Neural progenitor cell (in vitro differentiated cells): ENCODE results near the gene ITGA8. TPM values are rescaled to one million over a fixed set of nuclear protein-coding genes. Genes with fewer than 3 reads are reported as not detected.

ENCODE experiments used
- DNase-seq: peaks from one replicate; pipeline ENCODE4 v3.0.0-alpha.2; 2016; ENCODE audit warnings: low spot score
- H2AFZ ChIP-seq: fragments of 200-600 bp; sonication (generic); replicated peaks from 2 replicates; pipeline ENCODE4 v1.6.1; 2016; ENCODE audit warnings: antibody characterized with exemption
- H3F3A ChIP-seq: fragments of 200-600 bp; sonication (generic); 2 replicates; pipeline ENCODE4 v1.6.1; 2016; ENCODE audit warnings: antibody characterized with exemption, low read depth
- H3K27ac ChIP-seq: fragments of 200-600 bp; sonication (generic); 2 replicates; pipeline ENCODE4 v1.5.1; 2016; ENCODE audit warnings: mild to moderate bottlenecking
- H3K27me3 ChIP-seq: fragments of 200-600 bp; sonication (generic); 2 replicates; pipeline ENCODE4 v1.6.1; 2016; ENCODE audit warnings: mild to moderate bottlenecking, moderate library complexity
- H3K36me3 ChIP-seq: fragments of 200-600 bp; sonication (generic); 2 replicates; pipeline ENCODE4 v1.5.1; 2016
- H3K4me1 ChIP-seq: fragments of 200-600 bp; sonication (generic); 2 replicates; pipeline ENCODE4 v1.6.1; 2016; ENCODE audit warnings: mixed run types
- H3K4me2 ChIP-seq: fragments of 200-600 bp; sonication (generic); 2 replicates; pipeline ENCODE4 v1.6.1; 2016
- H3K4me3 ChIP-seq: fragments of 200-600 bp; sonication (generic); 2 replicates; pipeline ENCODE4 v1.5.1; 2016
- H3K79me2 ChIP-seq: fragments of 200-600 bp; sonication (generic); 2 replicates; pipeline ENCODE4 v1.6.1; 2016; ENCODE audit warnings: low read depth
- H3K9ac ChIP-seq: fragments of 200-600 bp; sonication (generic); 2 replicates; pipeline ENCODE4 v1.6.1; 2016
- H3K9me3 ChIP-seq: fragments of 200-600 bp; sonication (generic); 2 replicates; pipeline ENCODE4 v1.5.1; 2016; ENCODE audit warnings: low read depth
- H4K20me1 ChIP-seq: fragments of 200-600 bp; sonication (generic); 2 replicates; pipeline ENCODE4 v1.6.1; 2016; ENCODE audit warnings: low read depth
- H3K27ac Mint-ChIP-seq: 3 replicates; pipeline ENCODE4 v1.8.0; 2021; ENCODE audit warnings: mixed read lengths
- H3K27me3 Mint-ChIP-seq: 2 replicates; pipeline ENCODE4 v1.8.0; 2022; ENCODE audit warnings: low read depth, mild to moderate bottlenecking, inconsistent platforms, moderate library complexity, mixed read lengths; ENCODE audit not compliant: insufficient read depth
- H3K36me3 Mint-ChIP-seq: 3 replicates; pipeline ENCODE4 v1.8.0; 2021; ENCODE audit warnings: mixed read lengths
- H3K4me1 Mint-ChIP-seq: 3 replicates; pipeline ENCODE4 v1.8.0; 2021; ENCODE audit warnings: mixed read lengths
- H3K4me3 Mint-ChIP-seq: 3 replicates; pipeline ENCODE4 v1.8.0; 2021; ENCODE audit warnings: mild to moderate bottlenecking, moderate library complexity, mixed read lengths
- H3K9me3 Mint-ChIP-seq: 3 replicates; pipeline ENCODE4 v1.8.0; 2020; ENCODE audit warnings: mixed read lengths
- CTCF ChIP-seq: fragments of 200-600 bp; sonication (generic); IDR thresholded peaks from 2 replicates; pipeline ENCODE4 v1.5.1; 2017; ENCODE audit warnings: antibody characterized with exemption, mild to moderate bottlenecking
- EZH2 ChIP-seq: fragments of 200-600 bp; sonication (generic); IDR thresholded peaks from 2 replicates; pipeline ENCODE4 v1.6.1; 2017; ENCODE audit warnings: antibody characterized with exemption, mild to moderate bottlenecking, moderate library complexity
- EZH2phosphoT487 ChIP-seq: fragments of 200-600 bp; sonication (generic); IDR thresholded peaks from 2 replicates; pipeline ENCODE4 v1.6.1; 2017; ENCODE audit warnings: antibody characterized with exemption
- total RNA-seq: library from RNA; depleted of rRNA; stranded (reverse); fragments of >200 nt; gene quantifications from 2 replicates; pipeline ENCODE4 v1.2.3, GENCODE V29; 2015; ENCODE audit warnings: low replicate concordance

The ITGA8 gene
- total RNA-seq, 1 donor from 2014 or later: 0.15 TPM

DNA sequence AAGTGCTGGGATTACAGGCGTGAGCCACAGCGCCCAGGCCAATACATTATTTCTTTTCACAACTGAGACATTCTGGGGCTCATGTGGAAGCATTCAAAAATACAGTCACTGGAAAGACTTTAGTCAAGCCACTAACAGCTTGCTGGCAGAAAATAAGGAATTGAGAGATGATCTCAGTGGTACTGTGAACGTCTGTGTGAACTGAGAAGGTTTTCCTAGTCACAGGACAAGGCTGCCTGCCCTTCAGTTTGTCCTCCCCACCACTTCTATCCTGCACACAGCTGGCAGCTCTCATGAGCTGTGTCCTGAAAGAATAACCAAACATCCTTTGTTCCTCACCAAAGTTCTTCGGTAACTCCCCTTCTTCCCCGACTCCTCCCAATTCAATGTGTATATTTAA lies 31.3 kb upstream of the ITGA8 start:
- H3K9ac ChIP-seq: no peak overlapping the region
- H3K79me2 ChIP-seq: no peaks in the 10 kb centered on the region
- no peaks in the 10 kb centered on the region for H3K27me3 Mint-ChIP-seq
- no peak overlapping the region for H3K27ac Mint-ChIP-seq
- TF ChIP-seq CTCF: no peak
- TF ChIP-seq EZH2phosphoT487: no peak
- no peak for TF ChIP-seq EZH2
- H3K9me3 ChIP-seq: no peaks in the 10 kb centered on the region
- no peak overlapping the region for H2AFZ ChIP-seq
- no peaks in the 10 kb centered on the region for H4K20me1 ChIP-seq
- H3K4me3 ChIP-seq: no peak overlapping the region
- no peak overlapping the region for H3K4me2 ChIP-seq
- no peak overlapping the region for H3K4me3 Mint-ChIP-seq
- no peaks in the 10 kb centered on the region for H3K27me3 ChIP-seq
- H3K4me1 Mint-ChIP-seq: peaks cover 13% of the 10 kb centered on the region
- no peaks in the 10 kb centered on the region for H3K9me3 Mint-ChIP-seq
- no peak for DNase-seq
- no peaks in the 10 kb centered on the region for H3F3A ChIP-seq
- H3K4me1 ChIP-seq: no peaks in the 10 kb centered on the region
- H3K36me3 ChIP-seq: no peaks in the 10 kb centered on the region
- H3K27ac ChIP-seq: no peak overlapping the region
- no peaks in the 10 kb centered on the region for H3K36me3 Mint-ChIP-seq

GRCh38 chr10:15748126-15748525 lies 28.4 kb upstream of the ITGA8 start:
- H3K27ac Mint-ChIP-seq: no peak overlapping the region
- Histone ChIP-seq H3K9me3 (no peaks in the 10 kb centered on the region), H3K4me1 (no peaks in the 10 kb centered on the region), H2AFZ (no peak overlapping the region), H3K9ac (no peak overlapping the region), H3K27me3 (no peaks in the 10 kb centered on the region), H3K36me3 (no peaks in the 10 kb centered on the region), H3K4me3 (no peak overlapping the region), H4K20me1 (no peaks in the 10 kb centered on the region), H3K4me2 (no peak overlapping the region), H3K27ac (no peak overlapping the region), H3F3A (no peaks in the 10 kb centered on the region), H3K79me2 (no peaks in the 10 kb centered on the region)
- no peaks in the 10 kb centered on the region for H3K36me3 Mint-ChIP-seq
- no peak for DNase-seq
- H3K9me3 Mint-ChIP-seq: no peaks in the 10 kb centered on the region
- no peak overlapping the region for H3K4me3 Mint-ChIP-seq
- H3K4me1 Mint-ChIP-seq: peaks cover 13% of the 10 kb centered on the region
- no peaks in the 10 kb centered on the region for H3K27me3 Mint-ChIP-seq
- TF ChIP-seq EZH2 (no peak), CTCF (no peak), EZH2phosphoT487 (no peak)

GRCh38 chr10:15747632-15748031 lies 27.9 kb upstream of the ITGA8 start:
- Histone ChIP-seq H3K79me2 (no peaks in the 10 kb centered on the region), H3K9me3 (no peaks in the 10 kb centered on the region), H3K4me1 (no peaks in the 10 kb centered on the region), H3K4me2 (no peak overlapping the region), H3K4me3 (no peak overlapping the region), H3K27ac (no peak overlapping the region), H3K9ac (no peak overlapping the region), H2AFZ (no peak overlapping the region), H3K36me3 (no peaks in the 10 kb centered on the region), H3F3A (no peaks in the 10 kb centered on the region), H4K20me1 (no peaks in the 10 kb centered on the region), H3K27me3 (no peaks in the 10 kb centered on the region)
- Mint-ChIP-seq H3K4me3 (no peak overlapping the region), H3K9me3 (no peaks in the 10 kb centered on the region), H3K27ac (no peak overlapping the region), H3K4me1 (peaks cover 13% of the 10 kb centered on the region), H3K36me3 (no peaks in the 10 kb centered on the region), H3K27me3 (no peaks in the 10 kb centered on the region)
- no peak for TF ChIP-seq CTCF
- TF ChIP-seq EZH2: no peak
- TF ChIP-seq EZH2phosphoT487: no peak
- DNase-seq: no peak
